PFSK-1 (cell line): ENCODE measurements around the gene CNTNAP2.

Source experiments
- TAF1 ChIP-seq: IDR thresholded peaks from 2 replicates; pipeline ENCODE4 v1.6.1; 2012; ENCODE audit warnings: low read length, control low read depth, borderline replicate concordance; ENCODE audit not compliant: insufficient read depth
- TF ChIP-seq, protein P1 (sequence below), 2 experiments: IDR thresholded peaks; 2 replicates each; pipeline versions ENCODE4 v1.6.1 to v1.8.0; 2011 to 2012; ENCODE audit warnings: low read depth in 2 of 2, low read length in 2 of 2, control low read depth in 1 of 2, inconsistent platforms in 1 of 2, mild to moderate bottlenecking in 1 of 2, moderate library complexity in 1 of 2; ENCODE audit not compliant: insufficient read depth in 1 of 2

DNA sequence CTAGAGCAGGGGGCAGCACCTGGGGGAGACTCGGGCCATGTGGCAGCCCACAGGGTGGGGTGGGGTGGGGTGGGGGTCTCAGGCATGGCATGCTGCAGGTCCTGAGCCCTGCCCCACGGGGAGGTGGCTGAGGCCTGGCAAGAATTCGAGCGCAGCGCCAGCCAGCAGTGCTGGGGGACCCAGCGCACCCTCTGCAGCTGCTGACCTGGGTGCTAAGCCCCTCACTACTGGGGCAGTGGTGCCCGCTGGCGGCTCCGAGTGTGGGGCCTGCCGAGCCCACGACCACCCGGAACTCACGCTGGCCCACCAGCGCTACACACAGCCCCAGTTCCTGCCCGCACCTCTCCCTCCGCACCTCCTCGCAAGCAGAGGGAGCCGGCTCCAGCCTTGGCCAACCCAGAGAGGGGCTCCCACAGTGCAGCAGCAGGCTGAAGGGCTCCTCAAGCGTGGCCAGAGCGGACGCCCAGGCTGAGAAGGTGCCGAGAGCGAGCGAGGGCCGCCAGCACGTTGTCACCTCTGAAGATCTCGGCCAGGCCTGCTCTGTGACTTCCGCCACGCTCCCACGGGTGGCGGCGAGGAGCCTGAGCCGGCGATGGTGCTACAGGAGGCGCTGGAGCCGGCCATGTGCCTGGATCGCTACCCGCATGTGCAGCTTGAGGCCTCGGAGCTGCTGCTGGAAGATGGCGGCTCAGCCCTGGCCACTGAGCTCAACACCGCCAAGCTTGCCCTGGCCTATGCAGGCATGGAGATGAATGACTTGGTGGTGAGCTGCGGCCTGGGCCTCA is 2328.9 kb downstream of the CNTNAP2 start:
- no peak for TF ChIP-seq TAF1
- TF ChIP-seq, protein P1, sequence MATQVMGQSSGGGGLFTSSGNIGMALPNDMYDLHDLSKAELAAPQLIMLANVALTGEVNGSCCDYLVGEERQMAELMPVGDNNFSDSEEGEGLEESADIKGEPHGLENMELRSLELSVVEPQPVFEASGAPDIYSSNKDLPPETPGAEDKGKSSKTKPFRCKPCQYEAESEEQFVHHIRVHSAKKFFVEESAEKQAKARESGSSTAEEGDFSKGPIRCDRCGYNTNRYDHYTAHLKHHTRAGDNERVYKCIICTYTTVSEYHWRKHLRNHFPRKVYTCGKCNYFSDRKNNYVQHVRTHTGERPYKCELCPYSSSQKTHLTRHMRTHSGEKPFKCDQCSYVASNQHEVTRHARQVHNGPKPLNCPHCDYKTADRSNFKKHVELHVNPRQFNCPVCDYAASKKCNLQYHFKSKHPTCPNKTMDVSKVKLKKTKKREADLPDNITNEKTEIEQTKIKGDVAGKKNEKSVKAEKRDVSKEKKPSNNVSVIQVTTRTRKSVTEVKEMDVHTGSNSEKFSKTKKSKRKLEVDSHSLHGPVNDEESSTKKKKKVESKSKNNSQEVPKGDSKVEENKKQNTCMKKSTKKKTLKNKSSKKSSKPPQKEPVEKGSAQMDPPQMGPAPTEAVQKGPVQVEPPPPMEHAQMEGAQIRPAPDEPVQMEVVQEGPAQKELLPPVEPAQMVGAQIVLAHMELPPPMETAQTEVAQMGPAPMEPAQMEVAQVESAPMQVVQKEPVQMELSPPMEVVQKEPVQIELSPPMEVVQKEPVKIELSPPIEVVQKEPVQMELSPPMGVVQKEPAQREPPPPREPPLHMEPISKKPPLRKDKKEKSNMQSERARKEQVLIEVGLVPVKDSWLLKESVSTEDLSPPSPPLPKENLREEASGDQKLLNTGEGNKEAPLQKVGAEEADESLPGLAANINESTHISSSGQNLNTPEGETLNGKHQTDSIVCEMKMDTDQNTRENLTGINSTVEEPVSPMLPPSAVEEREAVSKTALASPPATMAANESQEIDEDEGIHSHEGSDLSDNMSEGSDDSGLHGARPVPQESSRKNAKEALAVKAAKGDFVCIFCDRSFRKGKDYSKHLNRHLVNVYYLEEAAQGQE (IDR thresholded peaks at IDR 0.05; ENCODE audit: insufficient read depth in 1 of 2, low read depth in 2 of 2, low read length in 2 of 2) = no peak
